ENCODE data around the gene VPS52.

Gene VPS52

GRCh38 chr6:33209856-33210255 lies 61.8 kb downstream of the VPS52 start:
- TF ChIP-seq MAX (IDR thresholded peaks at IDR 0.05) (no peak), TEAD4 (IDR thresholded peaks at IDR 0.05) (no peak), CREB1 (IDR thresholded peaks at IDR 0.05; ENCODE audit: low read depth) (no peak), TAF1 (IDR thresholded peaks at IDR 0.05; ENCODE audit: low read depth) (no peak), REST (IDR thresholded peaks at IDR 0.05; ENCODE audit: low read depth) (no peak)

- TF ChIP-seq MAX (IDR thresholded peaks at IDR 0.05) (peak; percentile 20; the same call in 1 of the 2 replicates), RAD21 (IDR thresholded peaks at IDR 0.05; ENCODE audit: low read depth) (no peak), CEBPB (IDR thresholded peaks at IDR 0.05) (no peak; the same call in 1 of the 2 replicates), FOXM1 (IDR thresholded peaks at IDR 0.05; ENCODE audit: borderline replicate concordance, low read depth) (no peak), NFIC (IDR thresholded peaks at IDR 0.05) (no peak), USF1 (IDR thresholded peaks at IDR 0.05) (no peak), TAF1 (IDR thresholded peaks at IDR 0.05; ENCODE audit: low read depth) (peak; percentile 88), CREB1 (IDR thresholded peaks at IDR 0.05; ENCODE audit: low read depth) (peak; percentile 82), EGR1 (IDR thresholded peaks at IDR 0.05) (peak; percentile 72), EP300 (IDR thresholded peaks at IDR 0.05; ENCODE audit: borderline replicate concordance) (no peak), ZBTB7A (IDR thresholded peaks at IDR 0.05; ENCODE audit: low read depth) (no peak; the same call in 1 of the 2 replicates), TCF12 (IDR thresholded peaks at IDR 0.05; ENCODE audit: low read depth) (no peak; the same call in 1 of the 2 replicates), TEAD4 (IDR thresholded peaks at IDR 0.05) (no peak), REST (IDR thresholded peaks at IDR 0.05; ENCODE audit: low read depth) (no peak), YY1 (IDR thresholded peaks at IDR 0.05; ENCODE audit: low read depth) (peak; percentile 90)
Observed at GRCh38 chr6:33208091-33208967, 63.3 kb downstream of the VPS52 start, which contains the start of gene RING1. Gene RING1 (plus strand): TSS chr6:33208500. CDS start chr6:33208823, 323 bp downstream.

- TF ChIP-seq TAF1 (IDR thresholded peaks at IDR 0.05; ENCODE audit: low read depth), result no peak
- peak; percentile 27; the same call in 1 of the 2 replicates for TF ChIP-seq YY1 (IDR thresholded peaks at IDR 0.05; ENCODE audit: low read depth)
Observed at GRCh38 chr6:33207552-33208090, 64.1 kb downstream of the VPS52 start.

- no peak for TF ChIP-seq EP300 (IDR thresholded peaks at IDR 0.05; ENCODE audit: borderline replicate concordance)
- no peak for TF ChIP-seq TCF12 (IDR thresholded peaks at IDR 0.05; ENCODE audit: low read depth)
- no peak for TF ChIP-seq NFIC (IDR thresholded peaks at IDR 0.05)
- no peak; the same call in 1 of the 2 replicates for TF ChIP-seq ZBTB7A (IDR thresholded peaks at IDR 0.05; ENCODE audit: low read depth)
- TF ChIP-seq RAD21 (IDR thresholded peaks at IDR 0.05; ENCODE audit: low read depth), result no peak
Observed at GRCh38 chr6:33206864-33207551, 64.7 kb downstream of the VPS52 start.

- no peak for TF ChIP-seq TCF12 (IDR thresholded peaks at IDR 0.05; ENCODE audit: low read depth)
- no peak for TF ChIP-seq USF1 (IDR thresholded peaks at IDR 0.05)
- no peak for TF ChIP-seq NFIC (IDR thresholded peaks at IDR 0.05)
- TF ChIP-seq TAF1 (IDR thresholded peaks at IDR 0.05; ENCODE audit: low read depth), result no peak
- no peak for TF ChIP-seq MAX (IDR thresholded peaks at IDR 0.05)
- TF ChIP-seq RAD21 (IDR thresholded peaks at IDR 0.05; ENCODE audit: low read depth), result no peak
- no peak for TF ChIP-seq CREB1 (IDR thresholded peaks at IDR 0.05; ENCODE audit: low read depth)
- TF ChIP-seq REST (IDR thresholded peaks at IDR 0.05; ENCODE audit: low read depth), result no peak
- TF ChIP-seq TEAD4 (IDR thresholded peaks at IDR 0.05), result no peak
- no peak for TF ChIP-seq EP300 (IDR thresholded peaks at IDR 0.05; ENCODE audit: borderline replicate concordance)
- TF ChIP-seq FOXM1 (IDR thresholded peaks at IDR 0.05; ENCODE audit: borderline replicate concordance, low read depth), result no peak
- TF ChIP-seq ZBTB7A (IDR thresholded peaks at IDR 0.05; ENCODE audit: low read depth), result no peak
- TF ChIP-seq CEBPB (IDR thresholded peaks at IDR 0.05), result no peak
- TF ChIP-seq YY1 (IDR thresholded peaks at IDR 0.05; ENCODE audit: low read depth), result no peak
- TF ChIP-seq EGR1 (IDR thresholded peaks at IDR 0.05), result no peak
Observed at GRCh38 chr6:33206027-33206863, 65.4 kb downstream of the VPS52 start.

Data from Ishikawa (cell line).